Measurements from ENCODE around the gene FAM168B.

The FAM168B gene

GRCh38 chr2:131054488-131054887 lies 38.8 kb downstream of the FAM168B start:
- no peak for DNase-seq

- DNase-seq, result no peak
These were observed 40.5 kb downstream of the FAM168B start for GRCh38 chr2:131052741-131053263.

GRCh38 chr2:131050896-131051295 lies 42.4 kb downstream of the FAM168B start:
- DNase-seq, result no peak

GRCh38 chr2:131049150-131049718 lies 44.0 kb downstream of the FAM168B start:
- DNase-seq, result no peak

GRCh38 chr2:131048641-131049040 lies 44.6 kb downstream of the FAM168B start:
- DNase-seq, result no peak

- no peak for DNase-seq
These were observed 45.2 kb downstream of the FAM168B start for GRCh38 chr2:131047920-131048560.

GRCh38 chr2:131046918-131047652 lies 46.2 kb downstream of the FAM168B start:
- no peak for DNase-seq

- no peak for DNase-seq
These were observed 47.0 kb downstream of the FAM168B start for GRCh38 chr2:131046028-131046917.

- DNase-seq, result no peak
These were observed 47.8 kb downstream of the FAM168B start for GRCh38 chr2:131045286-131046027.

GRCh38 chr2:131044757-131045150 lies 48.5 kb downstream of the FAM168B start:
- DNase-seq, result no peak

GRCh38 chr2:131044075-131044756 lies 49.0 kb downstream of the FAM168B start:
- DNase-seq, result no peak

- no peak for DNase-seq
These were observed 49.8 kb downstream of the FAM168B start for GRCh38 chr2:131043199-131044074.

GRCh38 chr2:131042148-131042775 lies 51.0 kb downstream of the FAM168B start:
- no peak for DNase-seq

- DNase-seq, result no peak
These were observed 51.7 kb downstream of the FAM168B start for GRCh38 chr2:131041402-131042147.

GRCh38 chr2:131040661-131041401 lies 52.4 kb downstream of the FAM168B start:
- no peak for DNase-seq

- no peak for DNase-seq
These were observed 53.2 kb downstream of the FAM168B start for GRCh38 chr2:131039908-131040660.

GRCh38 chr2:131039535-131039907 lies 53.7 kb downstream of the FAM168B start:
- DNase-seq, result no peak

- no peak for DNase-seq
These were observed 54.2 kb downstream of the FAM168B start for GRCh38 chr2:131039101-131039440.

All from NCI-H345 (cell line).